ENCODE results near the gene KLF8.

DNA sequence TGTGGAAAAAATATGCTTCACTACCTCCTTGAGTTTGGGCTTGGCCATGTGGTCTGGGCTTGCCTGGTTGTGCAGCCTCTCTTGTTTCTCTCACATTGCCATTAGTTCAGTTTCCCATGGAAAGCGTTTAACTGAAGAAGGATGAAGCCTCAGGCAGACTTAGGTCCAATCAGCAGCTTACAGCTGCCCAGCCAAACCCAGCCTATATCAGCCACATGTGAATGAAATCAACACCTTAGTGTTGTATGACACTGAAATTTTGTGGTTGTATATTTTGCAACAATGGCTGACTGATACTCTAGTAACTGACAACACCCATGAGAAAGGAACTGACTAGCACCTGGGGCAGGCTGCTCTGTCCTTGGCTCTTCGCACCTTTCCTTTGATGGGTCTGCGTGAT, 81.2 kb downstream of the KLF8 start:
- TF ChIP-seq, protein P1, sequence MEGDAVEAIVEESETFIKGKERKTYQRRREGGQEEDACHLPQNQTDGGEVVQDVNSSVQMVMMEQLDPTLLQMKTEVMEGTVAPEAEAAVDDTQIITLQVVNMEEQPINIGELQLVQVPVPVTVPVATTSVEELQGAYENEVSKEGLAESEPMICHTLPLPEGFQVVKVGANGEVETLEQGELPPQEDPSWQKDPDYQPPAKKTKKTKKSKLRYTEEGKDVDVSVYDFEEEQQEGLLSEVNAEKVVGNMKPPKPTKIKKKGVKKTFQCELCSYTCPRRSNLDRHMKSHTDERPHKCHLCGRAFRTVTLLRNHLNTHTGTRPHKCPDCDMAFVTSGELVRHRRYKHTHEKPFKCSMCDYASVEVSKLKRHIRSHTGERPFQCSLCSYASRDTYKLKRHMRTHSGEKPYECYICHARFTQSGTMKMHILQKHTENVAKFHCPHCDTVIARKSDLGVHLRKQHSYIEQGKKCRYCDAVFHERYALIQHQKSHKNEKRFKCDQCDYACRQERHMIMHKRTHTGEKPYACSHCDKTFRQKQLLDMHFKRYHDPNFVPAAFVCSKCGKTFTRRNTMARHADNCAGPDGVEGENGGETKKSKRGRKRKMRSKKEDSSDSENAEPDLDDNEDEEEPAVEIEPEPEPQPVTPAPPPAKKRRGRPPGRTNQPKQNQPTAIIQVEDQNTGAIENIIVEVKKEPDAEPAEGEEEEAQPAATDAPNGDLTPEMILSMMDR (IDR thresholded peaks at IDR 0.05), result no peak
- no peak for TF ChIP-seq EP300 (IDR thresholded peaks at IDR 0.05)
- TF ChIP-seq, protein P2, sequence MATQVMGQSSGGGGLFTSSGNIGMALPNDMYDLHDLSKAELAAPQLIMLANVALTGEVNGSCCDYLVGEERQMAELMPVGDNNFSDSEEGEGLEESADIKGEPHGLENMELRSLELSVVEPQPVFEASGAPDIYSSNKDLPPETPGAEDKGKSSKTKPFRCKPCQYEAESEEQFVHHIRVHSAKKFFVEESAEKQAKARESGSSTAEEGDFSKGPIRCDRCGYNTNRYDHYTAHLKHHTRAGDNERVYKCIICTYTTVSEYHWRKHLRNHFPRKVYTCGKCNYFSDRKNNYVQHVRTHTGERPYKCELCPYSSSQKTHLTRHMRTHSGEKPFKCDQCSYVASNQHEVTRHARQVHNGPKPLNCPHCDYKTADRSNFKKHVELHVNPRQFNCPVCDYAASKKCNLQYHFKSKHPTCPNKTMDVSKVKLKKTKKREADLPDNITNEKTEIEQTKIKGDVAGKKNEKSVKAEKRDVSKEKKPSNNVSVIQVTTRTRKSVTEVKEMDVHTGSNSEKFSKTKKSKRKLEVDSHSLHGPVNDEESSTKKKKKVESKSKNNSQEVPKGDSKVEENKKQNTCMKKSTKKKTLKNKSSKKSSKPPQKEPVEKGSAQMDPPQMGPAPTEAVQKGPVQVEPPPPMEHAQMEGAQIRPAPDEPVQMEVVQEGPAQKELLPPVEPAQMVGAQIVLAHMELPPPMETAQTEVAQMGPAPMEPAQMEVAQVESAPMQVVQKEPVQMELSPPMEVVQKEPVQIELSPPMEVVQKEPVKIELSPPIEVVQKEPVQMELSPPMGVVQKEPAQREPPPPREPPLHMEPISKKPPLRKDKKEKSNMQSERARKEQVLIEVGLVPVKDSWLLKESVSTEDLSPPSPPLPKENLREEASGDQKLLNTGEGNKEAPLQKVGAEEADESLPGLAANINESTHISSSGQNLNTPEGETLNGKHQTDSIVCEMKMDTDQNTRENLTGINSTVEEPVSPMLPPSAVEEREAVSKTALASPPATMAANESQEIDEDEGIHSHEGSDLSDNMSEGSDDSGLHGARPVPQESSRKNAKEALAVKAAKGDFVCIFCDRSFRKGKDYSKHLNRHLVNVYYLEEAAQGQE (IDR thresholded peaks at IDR 0.05), result no peak
- no peak for TF ChIP-seq CBX2 (IDR thresholded peaks at IDR 0.05; ENCODE audit: borderline replicate concordance, low read depth)
- no peak for TF ChIP-seq KDM1A (IDR thresholded peaks at IDR 0.05; ENCODE audit: low read depth)
- TF ChIP-seq SREBF2 (IDR thresholded peaks at IDR 0.05), result no peak
- TF ChIP-seq, protein P3, sequence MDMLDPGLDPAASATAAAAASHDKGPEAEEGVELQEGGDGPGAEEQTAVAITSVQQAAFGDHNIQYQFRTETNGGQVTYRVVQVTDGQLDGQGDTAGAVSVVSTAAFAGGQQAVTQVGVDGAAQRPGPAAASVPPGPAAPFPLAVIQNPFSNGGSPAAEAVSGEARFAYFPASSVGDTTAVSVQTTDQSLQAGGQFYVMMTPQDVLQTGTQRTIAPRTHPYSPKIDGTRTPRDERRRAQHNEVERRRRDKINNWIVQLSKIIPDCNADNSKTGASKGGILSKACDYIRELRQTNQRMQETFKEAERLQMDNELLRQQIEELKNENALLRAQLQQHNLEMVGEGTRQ (IDR thresholded peaks at IDR 0.05), result no peak
- TF ChIP-seq FOSL2 (IDR thresholded peaks at IDR 0.05), result no peak
- TF ChIP-seq FOSL2 (CRISPR knock-in tag; IDR thresholded peaks at IDR 0.05), result no peak
- TF ChIP-seq ESRRA (IDR thresholded peaks at IDR 0.05; ENCODE audit: borderline replicate concordance, low read length), result no peak

Data from A549 (cell line).